Urinary bladder (tissue), 4 donors: ENCODE measurements around the gene MIS18A. TPM values are rescaled to one million over a fixed set of nuclear protein-coding genes. Genes with fewer than 3 reads are reported as not detected.

Experiments
- DNase-seq: peaks from one replicate; pipeline ENCODE4 v3.0.0-alpha.2; 2015; ENCODE audit errors: extremely low spot score
- H3K27ac ChIP-seq: one replicate; pipeline ENCODE4 v1.5.1; 2013; ENCODE audit warnings: low read depth, mild to moderate bottlenecking, moderate library complexity
- H3K36me3 ChIP-seq: one replicate; pipeline ENCODE4 v1.6.1; 2013; ENCODE audit warnings: mild to moderate bottlenecking, moderate library complexity; ENCODE audit not compliant: insufficient read depth
- H3K4me1 ChIP-seq: one replicate; pipeline ENCODE4 v1.6.1; 2013; ENCODE audit warnings: mild to moderate bottlenecking, moderate library complexity; ENCODE audit not compliant: insufficient read depth
- H3K4me3 ChIP-seq: one replicate; pipeline ENCODE4 v1.5.1; 2013; ENCODE audit warnings: low read depth, low read length
- WGBS: extraction: QIAGEN DNeasy Blood & Tissue Kit; methylation state at CpG from one replicate; pipeline ENCODE4 v1.1.7; 2013; 5-methylcytosine and 5-hydroxymethylcytosine counted together
- polyA plus RNA-seq: library from polyadenylated mRNA; stranded (reverse); fragments of 200-250 nt; gene quantifications from one replicate; pipeline ENCODE4 v1.2.3, GENCODE V29; 2013
- total RNA-seq: library from RNA; depleted of rRNA; stranded (reverse); fragments of >200 nt; gene quantifications from one replicate; pipeline ENCODE4 v1.2.3, GENCODE V29; 2014
- donor health status: healthy with polysubstance abuse.
- donor health status: healthy.

The MIS18A gene
- total and polyA plus RNA-seq, 2 donors, result 7.0 to 11.6 TPM

DNA sequence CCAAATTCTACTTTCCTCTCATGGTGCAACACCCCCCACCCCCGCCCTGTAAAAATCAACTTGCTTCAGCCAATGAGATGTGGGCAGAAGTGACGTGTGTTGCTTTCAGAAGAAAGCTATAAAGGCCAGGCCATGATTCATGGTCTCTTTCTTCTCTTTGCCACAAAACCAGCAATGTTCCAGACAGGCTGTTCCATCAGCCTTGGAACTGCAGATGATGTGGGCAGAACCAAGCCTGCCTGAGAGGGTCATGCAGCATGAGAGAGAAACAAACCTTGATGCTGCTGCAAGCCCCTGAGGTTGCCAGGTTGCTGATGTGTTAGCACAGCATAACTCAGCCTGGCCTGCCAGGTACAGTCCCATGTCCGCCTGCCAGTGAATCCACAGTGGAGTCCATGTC is 41.8 kb downstream of the MIS18A start:
- H3K4me1 ChIP-seq, result no peaks in the 10 kb centered on the region
- DNase-seq, result no peak
- WGBS, result 90% methylated on average over 3 of the region's 3 CpGs
- H3K36me3 ChIP-seq, result no peaks in the 10 kb centered on the region
- H3K27ac ChIP-seq, result no peak overlapping the region
- no peak overlapping the region for H3K4me3 ChIP-seq

DNA sequence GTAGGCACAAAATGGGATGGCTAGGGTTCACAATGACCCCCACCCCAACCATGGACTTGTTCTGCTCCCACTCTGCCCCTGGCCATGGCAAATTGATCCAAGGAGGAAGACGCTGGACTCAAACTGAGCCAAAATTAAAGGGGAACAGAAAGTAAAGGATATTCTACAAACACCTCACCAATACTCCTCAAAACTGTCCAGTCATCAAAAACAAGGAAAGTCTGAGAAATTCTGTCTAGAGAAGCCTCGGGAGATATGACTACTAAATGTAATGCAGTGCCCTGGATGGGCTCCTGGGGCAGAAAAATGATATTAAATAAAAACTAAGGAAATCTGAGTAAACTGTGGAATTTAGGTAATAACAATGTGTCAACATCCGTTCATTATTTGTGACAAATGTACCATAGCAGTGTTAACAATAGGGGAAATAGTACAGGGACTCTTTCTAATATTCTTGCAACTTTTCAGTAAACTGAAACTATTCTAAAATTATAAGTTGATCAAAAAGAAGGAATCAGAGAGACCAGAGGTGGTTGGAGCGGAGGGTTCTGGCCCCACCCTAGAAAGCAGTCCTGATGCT is 45.0 kb downstream of the MIS18A start:
- Histone ChIP-seq H3K27ac (no peak overlapping the region), H3K4me3 (no peak overlapping the region), H3K36me3 (no peaks in the 10 kb centered on the region), H3K4me1 (no peaks in the 10 kb centered on the region)
- DNase-seq, result no peak
- WGBS, result 94% methylated on average over 4 of the region's 4 CpGs

DNA sequence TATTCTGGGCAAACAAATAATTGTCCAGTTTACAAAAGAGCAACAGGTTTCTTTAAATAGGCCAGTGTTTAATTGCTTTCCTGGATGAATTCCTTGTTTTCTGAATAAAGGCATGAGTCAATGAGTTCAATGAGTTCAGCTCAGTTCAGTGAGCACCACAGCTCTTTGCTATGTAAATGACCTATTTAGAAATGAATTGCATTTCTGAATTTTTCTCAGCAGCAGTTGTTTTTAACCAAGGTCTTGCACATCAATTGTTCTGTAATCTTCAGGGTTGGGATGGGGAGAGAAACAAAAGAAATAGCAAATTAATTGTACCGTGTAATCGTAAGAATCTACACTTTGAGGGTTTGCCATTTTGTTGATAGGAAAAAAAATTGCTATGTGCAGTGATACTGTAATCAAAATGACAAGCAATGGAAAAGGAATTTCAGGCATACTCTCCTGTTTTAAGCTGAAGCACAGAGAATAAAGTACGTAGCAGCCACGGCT is 45.7 kb downstream of the MIS18A start:
- no peak for DNase-seq
- Histone ChIP-seq H3K36me3 (no peaks in the 10 kb centered on the region), H3K4me3 (no peak overlapping the region), H3K27ac (no peak overlapping the region), H3K4me1 (no peaks in the 10 kb centered on the region)
- WGBS, result 87% methylated on average over 4 of the region's 4 CpGs

DNA sequence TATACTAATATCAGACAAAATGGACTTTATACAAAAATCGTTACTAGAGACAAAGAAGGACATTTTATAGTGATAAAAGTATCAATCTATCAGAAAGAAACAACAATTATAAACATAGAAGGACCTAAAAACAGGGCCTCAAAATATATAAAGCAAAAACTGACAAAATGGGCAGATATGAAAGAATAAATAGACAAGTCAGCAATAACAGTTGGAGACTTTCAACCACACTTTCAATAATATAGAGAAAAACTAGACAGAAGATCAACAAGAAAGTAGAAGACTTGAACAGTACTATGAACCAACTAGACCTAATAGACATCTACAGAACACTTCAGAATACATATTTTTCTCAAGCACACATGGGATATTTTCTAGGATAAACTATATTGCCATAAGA is 52.4 kb downstream of the MIS18A start:
- H3K27ac ChIP-seq, result no peak overlapping the region

More for the DNA sequence above, 52.4 kb downstream of the MIS18A start:
- Histone ChIP-seq H3K4me1 (no peaks in the 10 kb centered on the region), H3K4me3 (no peak overlapping the region), H3K36me3 (no peaks in the 10 kb centered on the region)
- DNase-seq, result no peak
- 86% methylated on average over 1 of the region's 1 CpG for WGBS

Other genes with a start within 250 kb of the MIS18A start
- not detected for gene MRAP, start 19.8 kb upstream of the MIS18A start, total RNA-seq
- gene MRAP, start 19.8 kb upstream of the MIS18A start, polyA plus RNA-seq, result 4.0 TPM
- 14.5 TPM for gene URB1, start 114.0 kb upstream of the MIS18A start, total RNA-seq
- 9.2 TPM for gene URB1, start 114.0 kb upstream of the MIS18A start, polyA plus RNA-seq
- gene EVA1C, start 133.7 kb upstream of the MIS18A start, total RNA-seq, result 5.7 TPM
- 35.2 TPM for gene EVA1C, start 133.7 kb upstream of the MIS18A start, polyA plus RNA-seq